Inflammatory macrophage treated with lipopolysaccharide for 1 hour (primary cell): ENCODE measurements around the gene ABCA4.

Experiments
- DNase-seq, 2 donors: peaks; one replicate each; pipeline ENCODE4 v3.0.0-alpha.2; 2020 to 2022

The ABCA4 gene

DNA sequence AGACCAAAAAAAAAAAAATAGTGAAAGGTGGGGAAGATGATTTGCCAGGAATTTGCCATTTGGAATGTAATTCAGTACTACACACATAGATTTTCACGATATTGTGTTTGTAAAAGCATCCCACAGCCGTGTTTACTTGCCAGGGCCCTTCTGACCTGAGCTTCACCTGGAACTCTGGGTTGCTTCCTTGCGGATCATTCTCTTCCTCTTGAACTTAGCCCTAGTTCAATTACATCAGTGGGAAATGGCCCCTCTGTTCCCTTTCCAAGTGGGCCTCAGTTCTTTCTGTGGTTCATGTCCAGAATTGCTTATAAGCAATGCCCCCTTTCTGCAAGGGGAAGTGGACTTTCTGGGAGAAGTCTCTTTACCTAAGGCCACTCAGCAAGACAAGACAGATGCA, 41.0 kb downstream of the ABCA4 start:
- no peak for DNase-seq

DNA sequence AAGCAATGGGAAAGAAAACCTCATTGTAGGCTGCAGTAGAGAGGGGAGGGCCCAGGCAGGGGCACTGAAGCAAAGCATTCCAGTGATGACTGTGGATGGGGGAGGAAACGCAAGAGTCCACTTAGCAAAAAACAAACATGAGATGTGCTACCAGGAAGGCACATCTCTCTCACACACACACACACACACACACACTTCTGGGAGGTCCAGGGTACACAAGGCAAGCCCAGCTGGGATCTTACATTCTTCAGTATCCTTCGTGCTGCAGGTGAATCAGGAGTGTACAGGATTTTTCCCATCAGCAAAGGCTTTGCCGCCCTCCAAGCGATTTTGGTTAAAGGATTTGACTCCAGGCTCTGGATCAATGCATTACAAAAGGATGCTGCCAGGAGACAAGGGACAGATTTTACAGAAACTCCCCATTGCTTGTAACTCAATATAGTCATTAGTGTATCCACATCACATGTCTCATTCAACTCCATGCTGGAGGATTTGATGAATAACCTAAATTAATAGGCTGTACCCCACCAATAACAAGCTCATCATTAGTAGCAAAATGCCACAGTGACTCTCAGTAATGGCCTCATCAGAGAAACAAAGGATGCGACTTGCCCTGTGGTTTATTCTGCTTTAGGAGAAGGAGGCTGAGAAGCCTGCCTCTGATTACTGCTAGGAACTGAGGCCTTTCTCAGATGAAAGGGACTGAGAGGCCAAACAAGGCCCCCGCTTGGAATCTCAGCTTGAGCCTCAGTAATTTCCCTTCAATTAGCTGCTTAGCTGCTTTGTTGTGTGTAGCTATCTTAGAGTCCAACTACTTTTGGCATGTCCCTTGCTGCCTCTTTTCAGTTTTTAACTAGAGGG, 41.6 kb downstream of the ABCA4 start:
- DNase-seq, result no peak

DNA sequence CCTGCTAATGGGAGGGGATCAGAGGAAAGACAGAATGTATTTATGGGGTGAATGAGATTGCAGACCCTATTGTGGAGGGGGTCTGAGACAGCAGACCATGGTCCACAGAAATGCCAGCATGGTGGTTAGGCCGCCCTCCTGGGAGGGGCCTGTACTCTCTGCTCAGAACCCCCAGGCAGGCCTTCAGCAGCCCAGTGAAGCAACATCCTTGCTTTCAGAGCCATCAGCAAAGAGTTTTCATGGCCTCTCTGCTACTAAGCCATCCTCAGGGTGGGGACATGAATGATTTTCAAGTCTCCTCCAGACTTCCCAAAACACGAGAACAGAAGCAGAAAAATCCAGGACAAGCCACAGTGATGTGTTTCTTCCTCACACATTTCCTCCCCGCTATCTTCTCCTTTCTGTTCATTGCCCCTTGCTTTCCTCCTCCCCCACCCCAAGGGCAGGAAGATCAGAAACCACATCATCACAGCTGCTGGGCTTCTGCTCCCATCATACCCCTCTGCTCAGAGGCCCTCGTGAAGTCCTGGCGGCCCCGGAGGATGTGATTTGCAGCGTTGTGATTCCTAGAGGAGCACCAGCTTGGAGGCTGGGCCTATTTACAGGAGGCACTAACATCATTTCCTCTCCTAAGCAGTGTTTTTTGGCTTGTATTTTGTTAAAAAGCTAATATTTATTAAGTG, 48.0 kb downstream of the ABCA4 start:
- no peak for DNase-seq

DNA sequence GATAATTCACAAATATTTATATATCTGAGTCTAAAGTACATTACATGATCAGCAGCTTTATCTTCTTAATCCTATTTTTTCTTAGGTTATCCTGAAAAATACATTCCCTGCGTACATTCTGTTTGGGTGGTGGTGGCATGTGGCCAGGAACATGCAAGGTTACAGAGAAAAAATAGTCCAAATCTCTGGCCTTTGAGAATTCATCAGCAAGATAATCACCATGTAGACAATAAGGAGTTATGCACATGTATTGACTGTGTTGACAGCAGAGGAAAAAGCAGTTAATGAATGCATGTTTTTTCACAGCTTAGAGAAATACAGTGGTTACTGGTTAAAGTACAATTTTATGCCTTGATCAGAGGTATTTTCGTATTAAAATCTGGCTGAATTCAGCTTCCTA, 49.0 kb downstream of the ABCA4 start:
- no peak for DNase-seq

DNA sequence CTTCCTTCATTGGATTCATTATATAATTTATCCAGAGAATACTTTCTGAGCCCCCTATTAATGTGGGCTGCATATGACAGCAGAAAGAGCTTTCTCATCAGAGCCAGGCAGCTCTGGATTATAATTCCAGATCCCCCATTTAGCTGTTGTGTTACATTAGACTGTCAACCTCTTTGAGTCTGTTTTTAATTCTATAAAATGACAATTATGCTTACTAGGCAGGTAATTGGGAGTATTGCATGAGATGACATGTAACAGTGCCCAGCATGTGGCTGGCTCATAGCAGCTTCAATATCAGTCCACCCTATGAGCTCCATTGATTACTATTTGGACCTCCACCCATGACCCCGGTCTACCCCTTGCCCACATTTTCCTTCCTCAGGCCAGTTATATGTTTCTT, 49.6 kb downstream of the ABCA4 start:
- DNase-seq, result no peak

DNA sequence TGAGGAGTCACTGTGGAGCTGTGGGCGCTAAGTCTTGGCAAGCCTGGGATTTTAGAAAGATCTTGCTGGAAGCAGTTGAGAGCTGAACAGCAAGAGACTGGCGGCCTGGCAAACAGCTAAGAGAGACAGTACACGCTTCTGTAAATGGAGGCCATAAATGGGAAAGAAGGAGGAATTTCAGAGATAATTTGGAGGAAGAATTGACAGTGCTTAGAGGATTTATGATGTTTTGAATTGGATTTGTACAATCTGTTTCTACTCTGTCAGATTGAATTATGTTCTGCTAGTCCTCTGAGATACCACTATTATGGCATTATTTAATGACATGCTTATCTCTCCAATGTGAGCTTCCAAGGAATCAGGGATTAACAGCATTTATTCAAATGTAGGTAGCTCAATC, 50.1 kb downstream of the ABCA4 start:
- no peak for DNase-seq

DNA sequence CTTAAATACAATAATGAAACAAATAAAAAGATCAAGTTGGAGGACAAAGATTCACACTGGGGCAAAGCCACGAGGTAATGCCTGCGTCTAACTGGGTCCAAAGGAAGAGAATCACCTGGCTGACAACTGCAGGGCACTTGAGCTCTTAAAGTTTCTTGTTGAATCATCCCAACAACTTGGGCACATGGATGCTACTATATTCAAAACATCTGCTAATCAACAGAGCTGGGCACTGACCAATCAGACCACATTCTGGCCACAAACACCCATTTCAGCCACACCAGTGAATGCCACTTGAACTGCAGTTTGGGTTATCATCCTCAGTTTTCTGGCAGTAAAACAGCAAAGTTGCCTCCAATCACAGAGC, 51.0 kb downstream of the ABCA4 start:
- DNase-seq, result no peak

DNA sequence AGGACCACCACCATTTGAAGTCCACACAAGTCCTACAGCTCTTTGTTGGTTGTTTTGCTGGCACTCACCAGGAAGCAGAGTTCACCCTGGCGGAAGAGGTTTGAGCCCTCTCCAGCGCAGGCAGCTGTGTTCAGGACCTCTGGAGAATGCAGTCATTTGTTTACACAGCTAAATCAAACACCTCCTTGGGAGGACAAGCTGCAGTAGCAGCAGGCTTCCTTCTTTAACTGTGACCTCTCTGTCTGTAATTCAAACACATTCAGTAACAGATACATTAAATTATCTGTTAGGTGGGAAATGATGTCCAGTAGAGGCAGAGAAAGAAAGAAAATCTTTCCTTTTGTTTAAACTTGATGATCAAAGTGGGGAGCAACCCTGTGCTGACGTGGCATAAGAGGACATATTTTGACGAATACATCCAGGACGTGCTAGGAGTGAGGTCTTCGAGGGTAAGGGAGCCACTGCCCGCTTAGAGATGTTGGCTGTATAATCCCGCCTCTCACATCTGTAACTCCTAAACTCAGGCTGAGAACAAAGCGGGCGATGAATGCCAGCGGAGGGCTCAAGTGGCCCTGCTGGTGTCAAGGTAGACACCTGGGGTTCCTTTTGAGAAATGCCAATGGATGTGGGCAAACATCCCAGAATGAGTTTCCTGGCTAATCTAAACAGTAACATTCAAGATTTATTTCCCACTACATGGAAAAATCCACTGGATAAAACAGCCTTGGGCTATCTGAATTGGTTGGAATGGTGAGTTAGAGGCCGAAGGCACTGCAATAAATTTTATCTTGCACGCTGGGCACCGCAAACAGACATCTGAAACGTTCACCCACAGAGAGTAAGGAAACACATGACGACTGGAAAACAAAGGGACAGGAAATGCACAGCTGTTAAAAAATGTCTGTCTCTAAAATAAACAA, 51.7 kb downstream of the ABCA4 start:
- DNase-seq, result no peak

DNA sequence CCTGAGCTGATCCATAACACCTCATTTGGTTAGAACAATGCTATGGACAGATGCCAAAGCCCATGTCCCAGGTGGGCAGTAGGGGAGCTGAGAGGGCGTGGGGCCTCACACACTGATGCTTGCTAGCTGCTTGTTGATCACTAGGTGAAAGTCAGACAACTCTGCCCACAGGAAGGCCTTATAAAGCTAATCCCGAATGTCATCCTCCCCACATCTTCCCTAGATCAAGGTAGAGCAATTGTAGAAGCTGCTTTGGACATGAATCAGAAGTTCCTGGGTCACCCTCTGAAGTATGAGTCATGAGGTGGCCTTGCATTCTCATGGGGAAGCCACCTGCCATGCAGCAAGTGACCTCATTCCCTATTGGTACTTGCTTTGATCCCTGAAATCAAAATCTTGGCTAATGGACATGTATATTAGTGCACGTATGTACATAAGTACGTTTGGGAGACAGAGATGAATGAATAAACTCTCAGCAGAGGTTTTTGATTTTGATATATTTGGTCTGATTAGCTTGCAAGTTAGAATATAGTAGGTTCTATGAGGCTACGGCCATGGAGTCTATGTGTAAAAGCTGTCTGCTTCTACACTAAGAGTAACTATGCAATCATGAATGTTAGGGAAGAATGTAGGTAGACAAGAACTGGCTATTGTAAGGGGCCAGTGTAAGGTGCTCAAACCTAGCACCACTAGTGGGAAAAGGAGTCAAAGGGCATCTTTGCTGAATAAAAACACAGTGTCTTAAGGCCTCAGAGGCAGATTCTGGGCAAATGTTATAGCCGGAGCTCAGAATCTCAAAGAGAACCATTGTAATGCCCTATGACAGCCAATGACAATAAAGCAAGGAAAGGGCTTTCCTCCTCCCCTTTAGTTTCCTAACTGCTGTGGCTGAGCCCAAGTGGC, 52.6 kb downstream of the ABCA4 start:
- no peak for DNase-seq

DNA sequence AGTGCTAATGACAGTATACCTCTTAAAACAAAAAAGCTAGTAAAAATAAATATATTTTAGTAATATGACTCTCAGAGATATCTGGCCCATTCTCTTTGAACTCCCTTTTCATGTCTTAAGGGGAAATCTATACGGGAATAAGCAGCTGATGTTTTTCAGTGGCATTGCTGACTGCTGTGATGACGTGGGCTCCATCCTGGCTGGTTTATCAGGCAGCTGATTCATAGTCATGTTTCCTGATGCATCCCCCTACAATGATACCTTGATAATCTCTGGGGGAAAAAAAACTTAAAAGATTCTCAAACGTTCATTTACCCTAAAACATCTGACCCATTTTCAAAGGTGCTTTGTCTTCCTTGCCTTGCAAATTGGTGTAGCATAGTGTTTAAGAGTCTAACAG, 53.8 kb downstream of the ABCA4 start:
- DNase-seq, result no peak

DNA sequence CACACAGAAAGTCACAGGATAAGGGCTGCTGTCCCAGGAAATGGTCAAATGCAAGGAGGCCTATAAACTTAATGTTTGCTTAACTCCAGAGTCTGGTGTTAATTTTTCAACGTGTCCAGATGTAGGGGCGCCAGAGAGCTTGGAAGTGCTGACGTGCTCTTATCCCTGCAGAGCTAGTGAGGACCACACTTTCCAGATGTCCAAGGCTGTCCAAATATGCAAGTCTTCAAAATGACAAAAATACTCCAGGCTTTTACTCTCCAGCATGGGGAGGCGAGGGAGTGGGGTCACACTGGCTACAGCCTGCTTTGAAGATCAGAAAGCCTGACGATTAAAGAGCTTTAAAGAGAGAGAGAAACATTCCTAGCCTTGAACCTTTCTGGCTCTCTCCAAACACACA, 57.6 kb downstream of the ABCA4 start:
- peak in 1 of 2 donors; percentile 12 for DNase-seq

DNA sequence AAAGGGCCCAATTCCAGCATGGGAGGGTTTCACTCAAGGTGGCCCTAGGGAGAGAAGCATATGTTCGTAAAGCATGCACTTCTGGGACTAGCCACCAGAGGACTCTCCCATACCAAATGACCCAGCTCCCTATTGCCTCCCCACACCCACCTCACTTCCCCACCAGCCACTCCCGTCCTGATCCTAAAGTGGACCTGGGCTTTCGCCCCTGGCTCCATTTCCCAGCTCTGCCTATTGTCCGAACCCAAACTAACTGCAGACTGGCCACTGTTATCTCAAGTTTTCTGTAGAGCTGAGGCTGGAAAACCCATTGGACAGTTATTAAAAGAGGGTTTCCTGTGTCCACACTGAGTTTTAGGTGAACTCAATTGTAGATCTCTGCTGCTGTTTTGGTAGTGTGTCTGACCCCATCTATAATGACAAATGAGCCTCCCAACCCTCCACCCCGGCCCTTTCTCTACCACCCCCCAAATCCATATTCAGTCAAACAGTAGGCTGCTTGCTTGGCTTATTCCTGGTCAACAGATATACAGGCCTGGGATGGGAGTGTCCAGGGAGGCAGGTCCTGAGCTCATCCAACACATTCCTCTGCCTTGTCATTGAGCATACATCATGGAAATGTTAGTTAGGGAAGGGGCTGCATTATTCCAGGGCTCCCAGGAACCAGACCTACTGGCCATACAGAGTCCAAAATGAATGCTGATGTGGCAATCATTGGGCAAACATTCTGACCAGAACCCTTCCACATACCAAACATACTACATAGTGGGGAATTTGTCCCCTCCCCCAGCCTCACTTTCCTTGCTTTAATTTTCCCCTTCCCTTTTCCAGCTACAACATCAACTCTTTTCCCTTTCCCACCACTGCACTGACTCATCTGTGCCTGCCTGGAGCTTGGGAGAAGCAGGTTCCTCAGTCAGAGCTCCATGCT, 59.2 kb downstream of the ABCA4 start:
- DNase-seq, result peak; percentile 39 to 75

DNA sequence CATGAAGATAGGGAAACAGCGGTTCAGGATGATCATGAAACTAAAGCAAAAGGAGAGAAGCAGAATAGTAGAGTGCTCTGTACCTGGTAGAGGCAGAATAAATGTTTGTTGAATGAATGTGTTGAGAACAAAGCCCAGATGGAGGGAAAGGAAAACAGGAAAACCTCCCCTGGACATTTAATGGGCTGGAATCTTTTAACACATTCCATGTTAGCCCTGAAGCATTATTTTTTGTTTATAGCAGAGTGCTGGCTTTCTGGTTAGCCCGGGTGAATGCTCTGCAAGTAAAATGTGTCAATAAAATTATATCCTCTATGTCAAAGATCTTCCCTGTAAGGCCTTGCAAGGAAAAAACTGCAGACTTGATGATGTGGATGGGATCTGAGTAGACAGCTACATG, 60.2 kb downstream of the ABCA4 start:
- no peak for DNase-seq

DNA sequence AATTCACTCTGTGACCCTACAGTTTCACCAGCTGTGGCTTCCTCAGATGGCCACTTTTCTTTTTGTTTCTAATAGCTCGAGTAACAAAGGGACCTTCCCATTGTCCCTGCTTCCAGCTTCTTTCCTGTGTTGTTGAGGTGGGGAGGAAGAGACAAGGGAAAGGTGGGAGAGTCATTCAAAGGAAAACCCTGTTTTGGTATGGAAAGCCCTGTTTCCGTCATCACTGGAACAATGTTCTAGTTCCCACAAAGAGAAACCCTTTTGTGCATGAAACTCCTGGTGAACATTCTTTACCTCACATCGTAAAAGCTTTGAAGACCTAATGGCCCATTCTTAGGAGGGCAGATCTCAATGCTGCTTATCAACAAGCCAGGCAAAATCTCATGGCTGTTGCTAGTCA, 62.2 kb downstream of the ABCA4 start:
- no peak for DNase-seq

DNA sequence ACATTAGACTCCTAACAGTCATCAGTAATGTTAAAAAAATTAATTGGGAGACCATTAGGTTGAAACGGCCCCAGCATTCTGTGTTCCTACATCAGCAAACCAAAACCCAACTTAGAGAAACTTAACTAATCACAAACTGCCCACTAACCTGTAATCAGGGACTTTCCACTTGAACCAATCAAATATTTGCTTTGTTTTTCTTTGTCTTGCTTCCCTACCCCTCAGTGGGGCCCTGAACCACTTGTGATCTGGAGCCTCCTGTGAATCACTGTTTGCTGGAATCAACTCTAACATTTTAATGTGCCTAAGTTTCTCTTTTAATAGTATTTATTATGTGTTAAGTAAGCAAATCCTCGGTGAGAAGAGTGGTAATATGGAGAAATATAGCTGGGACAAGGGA, 64.0 kb downstream of the ABCA4 start:
- no peak for DNase-seq

DNA sequence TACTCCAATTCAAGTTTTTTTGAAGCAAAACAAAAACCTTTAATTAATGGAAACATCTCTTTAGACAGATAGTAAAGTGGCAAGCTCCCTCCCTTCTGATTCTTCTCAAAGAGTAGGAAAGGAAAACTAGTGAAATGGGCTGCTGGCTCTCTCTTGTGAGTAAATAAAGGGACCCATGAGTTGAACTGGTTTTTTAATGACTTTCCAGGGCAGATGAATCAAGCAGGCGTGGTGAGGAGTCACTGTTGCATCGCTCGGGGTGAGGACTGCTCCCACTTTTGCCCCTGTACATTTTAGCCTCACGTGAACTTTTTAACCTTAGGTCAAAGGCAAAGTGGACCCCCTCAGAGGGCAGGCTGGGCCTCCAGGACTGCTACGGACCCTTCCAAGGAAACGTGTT, 64.8 kb downstream of the ABCA4 start:
- DNase-seq, result no peak

DNA sequence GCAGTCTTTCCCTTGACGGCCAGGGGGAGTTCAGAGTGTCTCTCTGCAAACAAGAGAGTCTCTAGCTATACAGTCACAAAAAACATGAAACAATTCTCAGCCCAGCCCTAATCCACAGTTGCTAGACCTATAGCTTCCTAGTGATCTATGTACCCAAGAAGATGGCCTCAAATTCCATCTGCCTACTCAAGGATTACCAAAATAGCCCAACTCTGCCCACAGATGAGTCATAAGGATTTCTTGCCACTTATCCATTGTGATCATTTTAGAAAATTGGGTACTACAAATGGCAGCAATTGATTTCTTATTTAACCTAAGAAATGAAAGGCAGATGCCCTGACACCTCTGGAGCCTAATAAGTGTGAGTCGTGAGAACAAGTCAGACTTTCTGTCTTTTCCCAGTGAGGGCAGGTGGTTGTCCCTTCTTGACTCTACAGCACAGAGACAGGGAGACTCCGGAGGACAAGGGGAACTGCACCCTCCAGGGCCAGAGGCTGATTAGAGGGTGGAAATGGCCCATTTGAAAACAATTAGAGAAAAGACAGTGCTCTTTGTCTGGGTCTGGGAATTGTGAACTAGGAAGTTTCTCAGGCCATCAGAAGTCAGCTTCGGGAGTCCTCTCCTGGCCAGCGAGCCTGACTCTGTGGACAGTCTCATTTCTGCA, 65.4 kb downstream of the ABCA4 start:
- DNase-seq, result peak; percentile 10 to 26

DNA sequence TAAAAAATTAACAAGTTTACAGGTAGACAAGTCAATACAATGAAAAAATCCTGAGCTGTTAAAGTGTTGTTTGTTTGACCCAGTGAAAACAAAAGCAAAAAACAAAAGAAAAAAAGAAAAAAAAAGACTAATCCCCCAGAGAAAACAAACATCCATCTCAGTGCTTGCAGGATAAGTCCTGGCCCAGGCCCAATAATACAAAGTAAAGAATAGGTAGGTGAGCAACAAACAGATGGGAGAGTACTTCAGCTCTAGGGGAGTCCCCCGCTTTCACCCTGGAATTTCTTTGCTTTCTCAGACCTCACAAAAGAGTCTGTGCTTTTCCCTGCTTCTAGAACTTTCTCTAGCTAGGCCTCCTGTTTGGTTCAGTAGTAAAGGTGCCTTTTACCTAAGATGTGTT, 70.3 kb downstream of the ABCA4 start:
- DNase-seq, result no peak

DNA sequence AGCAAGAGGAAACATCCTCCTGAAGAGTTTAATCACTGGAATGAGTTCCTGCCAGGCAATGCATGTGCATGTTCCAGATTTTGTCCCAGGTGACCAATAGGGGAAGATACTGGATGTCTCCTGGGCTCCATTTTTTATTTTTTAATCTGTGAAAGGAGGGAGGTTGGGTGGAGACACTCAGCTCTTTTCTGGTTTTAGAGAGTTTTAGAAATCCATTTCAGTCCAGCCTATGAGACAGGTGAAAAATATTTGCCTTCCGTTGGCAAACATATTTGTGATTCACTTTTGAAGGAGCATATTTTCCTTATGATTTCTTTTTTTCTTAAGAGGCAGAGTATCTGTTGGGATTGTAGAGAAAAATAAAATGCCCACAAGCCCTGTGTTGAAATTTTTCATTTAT, 70.7 kb downstream of the ABCA4 start:
- no peak for DNase-seq

DNA sequence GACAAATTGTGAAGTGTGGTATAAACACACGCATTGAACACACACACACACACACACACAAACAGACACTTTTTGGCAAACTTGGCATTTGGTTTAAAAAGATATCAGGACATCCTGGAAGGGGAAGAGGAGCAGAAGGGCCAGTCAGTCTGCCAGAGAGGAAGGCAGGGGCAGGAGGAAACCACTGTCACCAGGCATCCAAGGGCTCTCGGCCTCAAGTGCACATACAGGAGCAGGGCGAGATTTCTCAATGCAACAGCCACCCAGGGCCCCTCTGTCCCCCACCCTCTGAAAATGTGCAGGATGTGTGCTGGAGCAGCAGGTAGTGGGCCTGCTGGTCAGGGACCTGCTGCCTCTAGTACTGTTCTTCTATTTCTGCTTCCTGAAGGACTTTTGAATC, 71.2 kb downstream of the ABCA4 start:
- no peak for DNase-seq
